DOHH2 (cell line): Measurements from ENCODE around the gene VAV2.

ENCODE experiments used
- H3F3A ChIP-seq: fragments of 200-600 bp; sonication (generic), shearing (Covaris generic); 2 replicates; pipeline ENCODE4 v1.6.0; 2016; ENCODE audit warnings: antibody characterized with exemption, mild to moderate bottlenecking; ENCODE audit not compliant: control insufficient read depth, insufficient read depth
- H3K27ac ChIP-seq: fragments of 200-600 bp; sonication (generic); 2 replicates; pipeline ENCODE4 v1.5.1; 2014; ENCODE audit warnings: low read depth, mild to moderate bottlenecking, low read length, moderate library complexity
- H3K27me3 ChIP-seq: fragments of 200-600 bp; sonication (generic); 2 replicates; pipeline ENCODE4 v1.6.1; 2014; ENCODE audit warnings: mild to moderate bottlenecking, low read length, mixed read lengths; ENCODE audit not compliant: control insufficient read depth
- H3K36me3 ChIP-seq: fragments of 200-600 bp; sonication (generic); 2 replicates; pipeline ENCODE4 v1.6.1; 2014; ENCODE audit warnings: mild to moderate bottlenecking, low read length, moderate library complexity, mixed read lengths; ENCODE audit not compliant: control insufficient read depth
- H3K4me1 ChIP-seq: fragments of 200-600 bp; sonication (generic); 2 replicates; pipeline ENCODE4 v1.6.1; 2014; ENCODE audit warnings: mild to moderate bottlenecking, low read length, mixed read lengths; ENCODE audit not compliant: control insufficient read depth
- H3K4me2 ChIP-seq: fragments of 200-600 bp; sonication (generic); 2 replicates; pipeline ENCODE4 v1.6.0; 2014; ENCODE audit warnings: mild to moderate bottlenecking, low read length, moderate library complexity
- H3K4me3 ChIP-seq: fragments of 200-600 bp; sonication (generic); 2 replicates; pipeline ENCODE4 v1.5.1; 2014; ENCODE audit warnings: mild to moderate bottlenecking, low read length, mixed read lengths
- H3K79me2 ChIP-seq: fragments of 200-600 bp; sonication (generic); 2 replicates; pipeline ENCODE4 v1.6.1; 2014; ENCODE audit warnings: mild to moderate bottlenecking, low read length, mixed read lengths; ENCODE audit not compliant: control insufficient read depth
- H3K9me2 ChIP-seq: fragments of 200-600 bp; sonication (generic); replicated peaks from 2 replicates; pipeline ENCODE4 v1.6.1; 2014; ENCODE audit warnings: mild to moderate bottlenecking, low read length, mixed read lengths; ENCODE audit not compliant: control insufficient read depth
- H3K9me3 ChIP-seq: fragments of 200-600 bp; sonication (generic); 2 replicates; pipeline ENCODE4 v1.6.1; 2014; ENCODE audit warnings: antibody characterized with exemption, low read length, mixed read lengths; ENCODE audit not compliant: control insufficient read depth, insufficient read depth
- H4K20me1 ChIP-seq: fragments of 200-600 bp; sonication (generic); 2 replicates; pipeline ENCODE4 v1.6.0; 2014; ENCODE audit warnings: low read depth, mild to moderate bottlenecking, antibody characterized with exemption, low read length, moderate library complexity; ENCODE audit not compliant: control insufficient read depth, insufficient read depth
- CTCF ChIP-seq: fragments of 200-600 bp; sonication (generic); IDR thresholded peaks from one replicate; pipeline ENCODE4 v1.5.1; 2014; ENCODE audit warnings: antibody characterized with exemption, mild to moderate bottlenecking, low read depth, low read length; ENCODE audit not compliant: poor library complexity, severe bottlenecking
- EZH2phosphoT487 ChIP-seq: fragments of 200-600 bp; sonication (generic); IDR thresholded peaks from 2 replicates; pipeline ENCODE4 v1.6.1; 2017; ENCODE audit warnings: borderline replicate concordance, mild to moderate bottlenecking, antibody characterized with exemption, low read length, moderate library complexity, mixed read lengths

Gene VAV2

DNA sequence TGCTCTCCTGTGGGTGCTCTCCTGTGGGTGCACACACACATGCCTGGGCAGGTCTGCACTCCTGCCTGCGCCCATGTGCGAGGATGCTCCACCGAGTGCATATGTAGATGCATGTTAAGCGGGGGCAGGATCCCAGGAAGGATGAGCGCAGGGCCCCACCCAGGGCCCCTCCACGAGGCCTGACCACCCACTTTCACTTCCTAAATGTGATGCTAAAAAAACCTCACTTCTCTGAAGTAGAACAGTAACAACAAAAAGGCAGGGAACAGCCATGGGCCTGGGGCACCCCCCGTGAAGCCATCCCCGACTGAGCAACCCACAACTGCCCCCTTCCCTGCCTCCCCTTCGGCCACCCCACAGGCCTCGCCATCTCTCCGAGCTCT is 205.8 kb downstream of the VAV2 start:
- Histone ChIP-seq H3K79me2 (no peaks in the 10 kb centered on the region), H3K9me2 (no peaks in the 10 kb centered on the region), H3K4me3 (peak overlapping the region; percentile 61), H3K27me3 (no peaks in the 10 kb centered on the region), H3K9me3 (no peaks in the 10 kb centered on the region), H3F3A (peaks cover 6% of the 10 kb centered on the region), H3K4me1 (peaks cover 57% of the 10 kb centered on the region), H3K36me3 (peaks cover 13% of the 10 kb centered on the region), H3K4me2 (peak overlapping the region; percentile 85), H4K20me1 (no peaks in the 10 kb centered on the region), H3K27ac (peak overlapping the region; percentile 78)
- no peak for TF ChIP-seq EZH2phosphoT487
- no peak for TF ChIP-seq CTCF

GRCh38 chr9:133785753-133786370 is 206.3 kb downstream of the VAV2 start:
- H3F3A ChIP-seq: peaks cover 6% of the 10 kb centered on the region
- no peaks in the 10 kb centered on the region for H3K79me2 ChIP-seq
- peaks cover 18% of the 10 kb centered on the region for H3K36me3 ChIP-seq
- H3K9me3 ChIP-seq: no peaks in the 10 kb centered on the region
- H3K4me1 ChIP-seq: peaks cover 57% of the 10 kb centered on the region
- peak overlapping the region; percentile 78 for H3K27ac ChIP-seq
- H3K27me3 ChIP-seq: no peaks in the 10 kb centered on the region
- H3K4me3 ChIP-seq: peak overlapping the region; percentile 61
- TF ChIP-seq CTCF: no peak
- no peak for TF ChIP-seq EZH2phosphoT487
- no peaks in the 10 kb centered on the region for H3K9me2 ChIP-seq
- peak overlapping the region; percentile 85 for H3K4me2 ChIP-seq
- no peaks in the 10 kb centered on the region for H4K20me1 ChIP-seq

GRCh38 chr9:133784731-133785561 is 207.2 kb downstream of the VAV2 start:
- Histone ChIP-seq H3K4me1 (peaks cover 57% of the 10 kb centered on the region), H3K27ac (no peak overlapping the region), H3K79me2 (no peaks in the 10 kb centered on the region), H3K27me3 (no peaks in the 10 kb centered on the region), H3K4me3 (no peak overlapping the region), H3K4me2 (no peak overlapping the region), H3F3A (peaks cover 6% of the 10 kb centered on the region), H4K20me1 (no peaks in the 10 kb centered on the region), H3K36me3 (peaks cover 18% of the 10 kb centered on the region), H3K9me3 (no peaks in the 10 kb centered on the region), H3K9me2 (no peaks in the 10 kb centered on the region)
- TF ChIP-seq CTCF: no peak
- no peak for TF ChIP-seq EZH2phosphoT487
